AG09319 (cell line): Measurements from ENCODE around the gene MRPL38.

Experiments used
- DNase-seq: peaks from one replicate; pipeline ENCODE4 v3.0.0-alpha.2; 2010; ENCODE audit warnings: low read depth; ENCODE audit errors: extremely low read depth
- CTCF ChIP-seq: IDR thresholded peaks from 2 replicates; pipeline ENCODE4 v1.5.1; 2011; ENCODE audit warnings: low read depth, mild to moderate bottlenecking, inconsistent platforms, low read length, moderate library complexity

MRPL38 gene

DNA sequence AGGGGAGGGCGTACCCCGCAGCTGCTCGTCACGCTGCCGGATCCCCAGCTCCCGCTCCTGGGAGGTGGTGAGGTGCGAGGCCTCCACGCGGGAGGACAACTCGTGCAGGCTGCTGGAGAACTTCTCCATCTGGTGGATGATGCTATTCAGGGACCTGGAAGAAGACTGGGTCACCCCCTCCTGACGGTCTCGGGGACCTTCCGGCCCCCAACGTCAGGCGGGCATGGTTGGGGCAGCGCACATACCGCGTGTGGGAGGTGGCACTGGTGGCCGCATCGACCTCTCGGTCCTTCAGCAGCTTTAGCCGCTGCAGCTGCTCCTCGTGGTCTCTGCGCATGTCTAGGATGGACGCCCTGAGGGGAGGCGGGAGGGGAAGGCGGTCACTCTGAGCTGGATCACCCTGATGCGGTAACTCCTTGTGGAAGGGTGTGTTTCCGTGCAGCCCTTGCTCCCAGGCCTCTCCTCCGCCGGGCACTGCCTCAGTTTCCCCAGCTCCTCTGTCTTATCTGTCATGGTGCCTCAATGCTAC, 13.3 kb upstream of the MRPL38 start:
- TF ChIP-seq CTCF = no peak
- no peak for DNase-seq

GRCh38 chr17:75917141-75917916, 12.6 kb upstream of the MRPL38 start:
- DNase-seq = no peak
- no peak for TF ChIP-seq CTCF

DNA sequence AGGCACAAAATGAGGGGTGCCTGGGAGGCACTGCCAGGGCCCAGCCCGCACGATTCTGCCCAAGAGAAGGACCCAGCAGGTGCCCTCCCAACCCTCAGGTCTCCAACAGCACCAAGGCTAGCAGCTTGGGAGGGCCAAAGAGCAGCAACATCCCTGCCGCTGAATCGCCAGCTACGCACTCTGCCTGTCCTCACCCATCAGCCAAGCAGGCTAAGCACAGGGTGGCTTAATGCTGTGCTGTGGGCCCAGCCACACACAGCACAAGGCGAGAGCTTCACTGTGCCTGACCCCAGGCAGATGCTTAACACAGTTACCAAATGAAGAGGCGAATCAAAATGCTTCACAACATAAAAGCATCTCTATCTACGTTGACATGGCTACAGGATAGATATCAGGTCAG, 10.6 kb upstream of the MRPL38 start:
- TF ChIP-seq CTCF = no peak
- no peak for DNase-seq

DNA sequence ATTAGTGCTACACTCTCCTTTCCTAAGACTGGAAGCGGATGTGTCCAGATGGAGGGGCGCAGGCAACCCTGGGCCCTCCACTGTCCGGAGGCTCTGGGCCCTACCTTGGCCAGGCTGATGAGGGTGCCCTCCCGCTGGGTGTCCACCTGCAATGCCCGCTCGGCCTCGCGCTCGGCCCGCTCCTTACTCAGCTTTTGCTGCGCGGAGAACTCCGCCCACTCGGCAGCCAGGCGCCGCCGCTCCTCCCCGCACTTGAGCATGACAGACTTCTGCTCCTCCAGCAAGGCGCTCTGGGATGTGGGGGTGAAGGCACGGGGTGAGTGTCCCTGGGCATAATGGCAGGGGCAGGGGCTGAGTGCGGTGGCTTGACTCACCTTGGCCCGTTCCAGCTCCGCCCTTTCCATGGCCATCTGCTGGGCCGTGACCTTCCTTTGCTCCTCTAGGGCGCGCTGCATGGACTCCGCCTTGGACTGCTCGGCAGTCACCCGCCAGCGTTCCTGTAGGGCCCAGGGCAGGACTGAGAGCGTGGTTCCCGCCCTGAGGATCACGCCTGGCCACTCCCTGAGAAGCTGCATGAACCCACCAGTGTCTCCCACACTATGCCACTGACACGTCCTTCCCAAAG, 10.1 kb upstream of the MRPL38 start:
- TF ChIP-seq CTCF = no peak
- DNase-seq = no peak

DNA sequence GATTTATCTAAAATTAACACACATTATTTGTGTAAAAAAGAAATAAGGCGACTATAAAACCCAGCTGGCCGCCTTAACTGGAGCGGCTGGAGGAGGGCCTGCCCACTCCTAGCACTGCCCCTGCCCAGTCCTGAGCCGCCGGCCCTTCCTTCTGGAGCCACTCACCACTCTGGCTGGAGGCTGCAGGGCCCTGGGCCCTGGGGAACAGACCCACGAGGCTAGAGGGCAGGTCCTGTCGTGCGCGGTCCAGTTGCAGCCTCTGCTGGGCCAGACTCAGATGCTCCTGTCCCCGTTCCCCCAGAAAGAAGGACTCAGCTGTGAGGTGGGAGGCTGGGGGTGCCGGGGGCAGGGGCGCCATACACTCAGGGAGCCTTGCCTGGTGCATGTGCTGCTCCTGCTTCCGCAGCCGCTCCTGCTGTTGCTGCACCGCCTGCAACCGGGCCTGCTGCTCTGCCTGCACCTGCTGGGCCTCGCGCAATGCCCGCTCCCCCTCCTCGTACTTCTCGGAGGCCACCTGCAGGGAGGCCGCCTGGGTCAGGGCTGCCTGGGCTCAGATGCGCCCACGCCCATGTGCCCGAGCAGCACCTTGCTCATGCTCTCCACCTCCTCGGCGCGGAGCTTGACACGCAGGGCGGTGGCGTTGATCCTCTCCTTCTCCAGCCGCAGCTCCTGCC, 9.0 kb upstream of the MRPL38 start:
- TF ChIP-seq CTCF = no peak
- DNase-seq = no peak

GRCh38 chr17:75910699-75911098, 6.0 kb upstream of the MRPL38 start:
- DNase-seq = no peak
- no peak for TF ChIP-seq CTCF

- TF ChIP-seq CTCF = no peak
- DNase-seq = no peak
Observed at GRCh38 chr17:75909812-75910274, 5.2 kb upstream of the MRPL38 start.
